Measurements from ENCODE around the gene TRIO.
"Not testable (repeated sequence)": the region's sequence is repeated elsewhere in the genome, so short reads cannot be mapped to it uniquely, and the experiment has no call there.

The TRIO gene

GRCh38 chr5:14187660-14188059, 44.5 kb downstream of the TRIO start:
- no peak for DNase-seq

DNA sequence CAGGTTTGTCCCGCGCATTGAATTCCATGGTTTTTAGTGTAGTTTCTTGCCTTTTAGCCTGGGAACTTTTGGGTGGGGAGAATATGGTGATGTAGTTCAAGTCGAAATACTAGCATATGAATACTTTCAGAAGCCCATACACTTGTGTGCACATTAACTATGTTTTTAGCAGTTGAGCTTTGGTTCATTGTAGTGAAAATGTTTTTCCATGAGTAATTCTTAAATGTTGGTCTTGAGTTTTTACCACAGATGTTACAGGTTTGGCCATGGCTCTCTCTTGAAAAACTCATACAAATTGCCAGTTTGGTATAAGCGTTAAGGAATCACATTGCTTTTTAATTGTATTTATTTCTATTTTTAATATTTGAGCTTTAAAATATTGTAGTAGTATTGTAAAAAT, 45.6 kb downstream of the TRIO start:
- DNase-seq = no peak

- no peak for DNase-seq
These were observed 46.5 kb downstream of the TRIO start for GRCh38 chr5:14189680-14190079.

DNA sequence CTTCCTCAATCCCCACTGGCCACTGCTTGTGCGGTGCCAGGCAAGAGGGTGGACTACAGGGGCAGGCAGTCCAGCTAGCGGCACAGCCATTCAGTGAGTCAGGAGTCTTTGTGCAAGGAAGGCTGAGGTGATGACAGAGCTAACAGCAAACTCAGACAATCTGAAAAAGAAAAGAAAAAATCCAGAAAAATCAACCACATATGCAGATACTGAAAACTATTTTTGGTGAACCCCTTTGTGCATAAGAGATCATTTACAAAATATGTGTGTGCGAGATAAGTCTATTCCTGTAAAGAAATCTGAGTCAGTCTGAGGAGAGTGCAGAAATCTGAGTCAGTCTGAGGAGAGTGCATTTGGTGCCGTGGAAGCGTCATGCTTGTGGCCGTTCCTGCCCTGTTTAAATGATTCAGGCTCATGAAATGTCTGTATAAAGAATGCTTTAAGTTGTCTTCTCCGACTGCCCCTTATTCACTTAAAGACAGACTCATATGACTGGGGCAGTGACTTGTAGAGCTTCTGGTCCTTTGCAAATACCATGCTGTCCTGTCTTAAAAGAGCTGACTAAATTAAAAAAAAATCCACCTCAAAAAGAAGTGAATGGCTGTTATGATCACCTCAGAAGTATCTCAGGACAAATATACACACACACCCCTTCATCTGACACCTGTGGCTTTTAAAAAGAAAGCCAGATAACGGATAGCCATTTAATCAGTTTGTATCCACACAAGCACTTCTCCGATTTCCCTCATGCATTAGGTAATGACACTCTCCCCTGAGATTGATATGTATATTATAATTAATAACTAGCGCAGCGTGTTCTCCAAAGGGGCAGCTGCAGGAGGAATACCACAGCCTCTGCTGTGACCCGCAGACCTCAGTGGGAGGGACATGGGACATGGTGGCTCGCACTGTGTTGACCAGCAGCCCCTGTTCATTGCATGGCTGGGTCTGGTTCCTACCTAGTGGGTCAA, 47.3 kb downstream of the TRIO start:
- DNase-seq = peak; percentile 94 to 98

DNA sequence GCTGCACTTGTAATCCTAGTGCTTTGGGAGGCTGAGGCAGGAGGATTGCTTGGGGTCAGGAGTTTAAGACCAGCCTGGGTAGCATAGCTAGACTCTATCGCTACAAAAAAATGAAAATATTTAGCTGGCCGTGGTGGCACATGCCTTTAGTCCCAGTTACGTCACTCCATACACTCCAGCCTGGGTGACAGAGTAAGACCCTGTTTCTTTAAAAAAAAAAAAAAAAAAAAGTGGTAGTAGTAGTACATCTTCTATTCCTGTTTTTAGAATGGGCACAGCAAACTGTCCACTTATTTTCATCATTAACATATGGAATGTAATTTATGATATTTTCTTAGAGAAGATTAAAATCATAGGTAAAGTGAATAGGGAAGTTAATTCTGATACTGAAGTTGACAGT, 48.2 kb downstream of the TRIO start:
- peak in 1 of 2 experiments; percentile 50 for DNase-seq

DNA sequence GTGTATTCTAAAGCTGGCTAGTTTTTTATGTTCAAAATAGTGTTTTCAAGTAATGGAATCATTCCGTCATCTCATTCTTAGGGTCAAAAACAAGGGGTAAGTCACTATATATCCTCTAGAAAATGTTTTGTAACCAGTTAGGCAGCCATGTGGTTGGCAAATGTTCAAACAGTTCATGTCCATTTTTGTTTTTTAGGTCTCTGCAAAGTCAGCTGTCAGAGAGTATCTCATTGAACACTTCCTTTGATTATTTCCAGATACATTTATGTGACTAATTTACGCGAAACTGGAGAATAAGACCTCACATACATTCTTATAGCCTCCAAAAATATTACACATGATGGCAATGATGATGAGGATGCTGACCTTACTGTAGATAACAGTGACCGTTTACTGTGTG, 50.4 kb downstream of the TRIO start:
- no peak for DNase-seq

DNA sequence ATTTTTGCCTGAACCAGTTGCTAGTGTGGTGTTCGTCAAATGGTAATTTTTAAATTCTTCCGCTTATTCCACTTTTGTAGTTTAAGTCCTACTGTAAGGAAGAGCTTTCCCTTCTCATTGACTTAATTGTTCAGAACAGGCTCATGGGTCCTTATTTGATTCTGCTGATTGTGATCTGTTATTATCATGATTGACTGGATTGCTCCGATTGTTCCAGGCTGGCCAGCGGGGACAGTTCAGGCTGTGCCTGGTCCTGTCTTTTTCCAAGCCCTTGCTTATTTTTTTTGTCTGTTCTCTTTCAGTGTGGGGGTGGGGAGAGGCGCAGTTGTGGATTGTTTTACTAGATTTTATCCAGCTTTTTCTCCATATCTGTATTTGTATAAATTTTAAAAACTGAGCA, 52.4 kb downstream of the TRIO start:
- no peak for DNase-seq

DNA sequence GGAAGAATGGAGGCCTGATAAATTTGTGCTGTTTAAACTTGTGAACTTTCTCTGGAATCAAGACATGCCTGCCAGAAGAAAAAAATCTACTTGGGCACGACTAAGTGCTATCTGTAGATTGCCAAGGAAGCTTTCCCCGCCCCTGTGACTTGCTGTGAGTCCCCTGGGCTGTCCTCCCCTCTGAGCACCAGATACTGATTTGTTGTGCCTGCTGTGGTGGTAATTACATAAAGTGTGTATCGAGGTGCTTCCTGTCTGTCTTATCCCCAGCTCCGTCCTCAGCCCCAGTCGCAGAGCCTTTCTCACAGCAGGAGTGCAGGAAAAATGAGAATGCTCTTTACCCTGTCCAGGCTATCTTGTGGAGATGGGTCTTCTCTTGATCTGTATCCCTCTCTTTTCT, 53.9 kb downstream of the TRIO start:
- DNase-seq = no peak

- DNase-seq = no peak
These were observed 56.8 kb downstream of the TRIO start for GRCh38 chr5:14199902-14200301.

GRCh38 chr5:14200312-14200990, 57.3 kb downstream of the TRIO start:
- no peak for DNase-seq

DNA sequence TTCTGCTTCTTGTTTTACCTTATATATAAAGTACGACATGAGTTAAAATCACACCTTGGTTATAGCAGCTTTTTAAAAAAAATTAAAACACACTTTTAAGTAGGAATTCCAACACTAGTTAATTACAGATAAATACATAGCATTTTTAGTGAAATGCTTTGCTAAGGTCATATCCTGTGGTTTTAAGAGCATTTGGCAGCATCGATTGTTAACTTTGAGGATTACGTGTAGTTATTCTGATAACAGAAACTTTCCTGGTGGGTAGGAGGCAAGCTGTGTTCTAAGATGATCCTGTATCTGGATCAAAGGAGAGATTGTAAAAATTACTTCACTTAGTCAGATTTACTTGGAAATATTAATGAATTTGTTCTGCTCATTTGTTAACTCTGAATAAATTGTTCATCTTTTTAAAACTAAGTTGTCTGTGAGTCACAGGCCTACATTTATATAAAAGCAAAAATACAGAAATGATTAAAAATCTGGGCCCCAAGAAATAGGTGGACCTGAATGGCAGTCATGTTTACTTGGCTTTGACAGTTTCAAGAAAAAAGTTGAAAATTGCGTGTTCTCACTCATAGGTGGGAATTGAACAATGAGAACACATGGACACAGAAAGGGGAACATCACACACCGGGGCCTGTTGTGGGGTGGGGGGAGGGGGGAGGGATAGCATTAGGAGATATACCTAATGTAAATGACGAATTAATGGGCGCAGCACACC, 58.3 kb downstream of the TRIO start:
- no peak for DNase-seq

DNA sequence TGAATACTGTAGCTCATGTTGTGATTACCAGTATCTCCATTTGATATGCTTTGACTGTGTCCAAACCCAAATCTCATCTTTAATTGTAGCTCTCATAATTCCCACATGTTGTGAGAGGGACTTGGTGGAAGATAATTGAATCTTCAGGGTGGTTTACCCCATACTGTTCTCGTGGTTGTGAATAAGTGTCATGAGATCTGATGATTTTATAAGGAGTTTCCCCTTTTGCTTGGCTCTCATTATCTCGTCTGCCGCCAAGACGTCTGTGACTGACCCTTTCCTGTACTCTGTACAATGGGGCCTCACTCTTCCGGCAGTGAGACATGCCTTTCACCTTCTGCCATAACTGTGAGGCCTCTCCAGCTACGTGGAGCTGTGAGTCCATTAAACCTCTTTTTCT, 59.3 kb downstream of the TRIO start:
- no peak for DNase-seq

GRCh38 chr5:14204011-14204670, 61.0 kb downstream of the TRIO start:
- no peak for DNase-seq

DNA sequence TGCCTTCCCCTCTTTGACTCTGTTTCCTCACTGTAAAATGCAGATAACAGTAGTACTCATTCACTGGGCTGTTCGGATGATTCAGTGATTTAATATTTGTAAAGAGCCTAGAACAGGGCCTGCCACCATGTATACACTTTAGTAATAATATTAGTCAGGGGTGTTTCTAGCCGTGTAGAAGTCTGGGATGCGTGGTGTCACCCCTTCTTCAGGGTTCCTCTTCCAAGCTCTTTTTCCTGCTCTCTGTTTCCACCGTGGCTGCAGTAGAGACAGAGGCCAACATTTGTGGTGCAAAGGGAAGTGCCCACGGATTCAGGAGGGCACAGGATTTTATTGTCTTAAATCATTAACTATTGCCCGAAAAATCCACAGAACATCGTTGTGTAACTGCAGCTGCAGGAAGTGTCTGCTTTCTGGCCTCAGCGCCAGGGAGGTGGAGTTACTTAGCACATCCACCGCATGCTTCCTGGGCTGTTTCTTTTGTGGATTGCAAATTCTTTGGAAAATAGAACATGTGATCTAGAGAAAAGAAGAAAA, 61.7 kb downstream of the TRIO start:
- DNase-seq = peak in 1 of 2 experiments; percentile 65

- no peak for DNase-seq
These were observed 63.0 kb downstream of the TRIO start for GRCh38 chr5:14206028-14206725.

- DNase-seq = not testable (repeated sequence)
These were observed 64.3 kb downstream of the TRIO start for GRCh38 chr5:14207428-14207827.

- DNase-seq = peak; percentile 31 to 80
These were observed 65.2 kb downstream of the TRIO start for GRCh38 chr5:14208071-14209021.

DNA sequence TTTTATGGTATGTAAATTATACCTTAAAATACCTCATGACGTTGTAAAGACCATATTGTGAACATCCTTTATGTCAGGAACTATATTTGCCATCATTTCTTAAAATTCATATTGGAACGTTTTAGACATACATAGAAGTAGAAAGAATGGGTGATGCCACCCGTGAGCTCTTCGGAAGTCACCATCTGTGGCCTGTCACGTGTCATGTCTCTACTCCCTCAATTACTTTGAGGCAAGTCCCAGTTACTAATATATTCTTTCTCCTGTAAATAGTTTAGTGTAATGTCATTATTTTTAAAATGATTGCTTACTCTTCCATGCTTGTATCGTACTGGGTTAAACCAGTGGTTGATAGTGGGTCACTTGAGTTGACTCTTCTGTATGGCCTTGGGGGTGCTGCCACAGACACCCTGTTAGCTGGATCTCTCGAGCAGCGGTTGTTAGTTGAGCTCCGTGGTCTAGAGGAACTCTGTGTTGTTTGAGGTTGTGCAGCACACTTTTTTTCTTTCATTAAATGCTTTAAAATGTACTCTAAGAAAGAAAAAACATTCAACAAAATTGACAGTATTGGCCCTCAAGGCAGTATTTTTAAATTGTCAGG, 66.2 kb downstream of the TRIO start:
- DNase-seq = no peak

- DNase-seq = no peak
These were observed 66.7 kb downstream of the TRIO start for GRCh38 chr5:14209836-14210235.

- DNase-seq = no peak
These were observed 67.6 kb downstream of the TRIO start for GRCh38 chr5:14210729-14211128.

Measured in SW 1271 (cell line).